Measurements from ENCODE around the gene BRINP2.

Gene BRINP2

DNA sequence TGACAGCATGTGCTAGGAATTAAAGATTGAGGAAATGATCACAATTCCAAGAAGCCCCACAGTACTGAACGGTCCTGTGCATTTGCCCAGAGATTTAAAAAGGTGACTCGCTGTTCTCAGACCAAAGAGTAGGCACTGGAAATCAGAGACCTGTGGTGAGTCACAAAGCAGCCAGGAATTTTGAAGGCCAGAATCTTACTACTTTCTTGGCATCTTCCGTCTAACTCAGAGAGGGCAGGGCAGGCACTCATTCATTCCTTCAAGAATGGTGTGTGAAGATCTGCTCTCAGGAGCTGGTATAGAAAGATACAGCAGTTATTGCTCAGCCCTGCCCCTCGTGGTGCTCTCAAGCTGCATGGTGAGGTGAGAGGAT is 57.9 kb downstream of the BRINP2 start:
- DNase-seq, result no peak

DNA sequence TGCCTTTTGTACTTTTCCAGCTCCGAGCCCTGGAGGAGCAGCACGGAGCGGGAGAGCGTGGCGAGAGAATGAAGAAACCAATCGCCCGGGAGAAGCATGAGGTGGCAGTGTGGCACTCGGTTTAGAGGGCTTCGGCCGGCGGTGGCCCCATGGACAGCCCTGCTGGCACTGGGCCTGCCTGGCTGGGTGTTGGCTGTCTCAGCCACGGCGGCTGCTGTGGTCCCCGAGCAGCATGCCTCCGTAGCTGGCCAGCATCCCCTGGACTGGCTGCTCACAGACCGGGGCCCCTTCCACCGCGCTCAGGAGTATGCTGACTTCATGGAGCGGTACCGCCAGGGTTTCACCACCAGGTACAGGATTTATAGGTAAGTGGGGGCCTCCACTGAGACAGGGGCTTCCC is 59.0 kb downstream of the BRINP2 start:
- DNase-seq, result no peak

DNA sequence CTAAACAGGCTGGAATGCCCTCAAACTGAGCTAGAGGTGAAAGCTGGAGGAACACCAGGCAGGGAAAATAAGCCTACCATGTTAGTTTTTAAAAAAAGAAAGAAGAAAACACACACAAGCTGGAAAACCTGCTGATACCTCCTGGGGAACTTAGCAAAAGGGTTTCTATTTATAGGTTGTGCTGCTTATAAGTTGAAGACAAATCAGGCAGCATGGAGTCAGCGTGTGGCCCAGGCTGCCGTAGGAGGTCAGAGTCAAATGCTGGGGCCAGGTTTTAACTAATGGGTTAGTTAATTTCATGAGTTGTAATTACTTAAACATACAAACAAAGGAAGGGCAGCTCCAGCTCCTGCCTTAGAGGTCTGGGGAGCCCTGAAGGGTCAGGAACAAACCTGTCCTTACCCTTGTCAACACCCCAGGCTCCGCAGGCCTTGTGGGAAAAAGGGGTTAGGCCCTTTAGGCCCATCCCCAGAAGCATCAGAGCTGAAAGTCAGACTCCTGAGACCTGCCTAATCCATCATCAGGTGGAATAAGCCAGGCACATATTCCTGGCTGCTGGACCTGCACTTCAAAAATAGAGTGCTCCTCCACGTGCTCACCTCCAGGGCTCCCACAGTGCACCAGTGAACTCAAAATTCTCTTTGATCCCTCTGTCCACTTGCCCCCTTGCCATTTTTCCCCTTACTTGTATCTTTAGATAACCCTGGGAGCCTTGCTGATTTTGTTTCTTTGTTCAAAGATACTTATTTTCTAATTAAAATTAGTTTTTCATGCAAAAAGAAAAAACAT is 59.7 kb downstream of the BRINP2 start:
- no peak for DNase-seq

DNA sequence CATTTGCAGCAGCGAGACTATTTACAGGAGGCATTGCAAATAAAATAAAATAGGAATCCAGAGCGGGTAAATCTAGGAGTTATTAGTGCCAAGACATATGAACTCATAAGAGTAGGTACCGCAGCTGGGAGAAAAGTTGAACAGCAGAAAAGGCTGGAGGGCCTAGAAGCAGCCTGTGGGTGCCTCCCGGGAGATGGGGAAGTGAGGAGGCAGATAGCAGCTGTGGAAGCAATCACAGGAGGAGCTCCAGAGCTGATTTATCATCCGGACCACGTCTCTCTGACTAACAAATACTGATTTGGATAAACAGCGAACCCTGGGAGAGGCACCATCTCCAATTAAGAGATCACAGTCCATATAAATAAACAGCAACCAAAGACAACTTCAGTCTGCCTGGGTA is 64.6 kb downstream of the BRINP2 start:
- no peak for DNase-seq

DNA sequence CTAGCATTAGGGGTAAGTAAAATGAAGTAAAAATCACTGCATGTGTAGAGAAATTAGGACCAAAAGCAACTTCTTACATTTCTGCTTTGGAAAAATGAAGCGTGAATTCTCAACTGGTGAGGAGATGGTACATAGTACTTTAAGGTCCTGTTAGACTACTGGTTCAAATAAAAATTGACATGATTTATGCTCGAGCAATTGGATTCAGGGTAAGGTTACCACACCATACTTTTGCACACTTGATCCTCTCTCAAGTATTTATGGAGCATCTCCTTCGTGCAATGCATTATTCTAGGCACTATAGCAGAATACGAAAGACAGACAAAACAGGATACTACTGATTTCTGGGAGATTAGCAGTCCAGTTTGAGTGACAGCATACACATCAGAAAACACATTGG is 66.2 kb downstream of the BRINP2 start:
- DNase-seq, result no peak

DNA sequence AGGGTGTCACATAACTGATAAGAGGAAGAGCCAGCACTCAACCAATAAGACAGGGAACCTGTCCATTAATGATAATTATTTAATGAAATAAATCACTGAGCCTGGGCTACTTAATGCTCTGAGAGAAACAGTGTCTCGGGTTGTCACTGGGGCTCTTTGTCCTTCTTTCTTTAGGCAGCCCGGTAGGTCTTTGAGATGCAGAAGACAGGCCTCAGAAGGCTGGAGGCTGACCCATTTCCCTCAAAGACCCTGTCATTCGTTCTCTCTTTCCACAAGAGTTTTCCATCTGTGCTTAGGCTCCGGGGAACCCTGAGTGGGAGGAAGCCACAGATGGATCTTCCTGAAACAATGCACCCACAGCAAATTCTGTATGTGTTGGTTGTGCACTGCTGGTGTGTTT is 68.2 kb downstream of the BRINP2 start:
- DNase-seq, result no peak

DNA sequence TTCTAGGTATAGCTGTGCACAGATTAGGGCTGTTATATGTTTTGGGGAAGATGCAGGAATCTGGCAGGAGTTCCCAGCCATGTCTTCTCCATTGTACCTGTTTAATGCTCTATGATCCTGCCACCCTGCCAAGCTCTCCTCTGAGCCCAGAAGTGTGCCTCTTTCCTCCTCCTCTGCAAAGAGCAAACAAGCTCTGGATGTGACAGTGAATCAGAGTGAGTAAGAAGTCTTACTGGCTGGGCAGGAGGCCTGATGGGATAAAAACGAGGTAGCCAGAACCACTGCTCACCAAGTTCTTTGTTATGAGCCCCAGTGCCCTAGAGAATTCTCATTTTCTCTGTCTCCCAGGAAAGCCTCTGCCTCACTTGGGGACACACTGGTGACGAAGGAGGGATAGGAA is 69.0 kb downstream of the BRINP2 start:
- no peak for DNase-seq

DNA sequence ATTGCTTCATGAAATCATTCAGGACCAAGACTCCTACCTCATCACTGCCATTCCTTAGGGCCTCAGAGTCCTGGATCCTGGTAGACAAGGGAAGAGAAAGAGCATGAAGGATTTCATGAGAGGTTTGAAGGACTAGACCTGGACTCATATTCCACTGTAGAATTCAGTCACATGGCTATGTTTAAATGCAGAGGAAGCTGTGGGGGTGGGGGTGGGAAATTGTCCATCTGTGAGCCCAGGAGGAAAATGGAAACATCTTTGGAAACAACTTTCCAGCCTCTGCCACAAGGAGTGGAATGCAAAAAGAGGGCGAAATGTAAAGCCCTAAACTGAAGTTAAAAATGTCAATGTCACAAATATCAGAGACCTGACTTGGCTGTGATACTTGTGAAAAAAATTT is 73.0 kb downstream of the BRINP2 start:
- no peak for DNase-seq

DNA sequence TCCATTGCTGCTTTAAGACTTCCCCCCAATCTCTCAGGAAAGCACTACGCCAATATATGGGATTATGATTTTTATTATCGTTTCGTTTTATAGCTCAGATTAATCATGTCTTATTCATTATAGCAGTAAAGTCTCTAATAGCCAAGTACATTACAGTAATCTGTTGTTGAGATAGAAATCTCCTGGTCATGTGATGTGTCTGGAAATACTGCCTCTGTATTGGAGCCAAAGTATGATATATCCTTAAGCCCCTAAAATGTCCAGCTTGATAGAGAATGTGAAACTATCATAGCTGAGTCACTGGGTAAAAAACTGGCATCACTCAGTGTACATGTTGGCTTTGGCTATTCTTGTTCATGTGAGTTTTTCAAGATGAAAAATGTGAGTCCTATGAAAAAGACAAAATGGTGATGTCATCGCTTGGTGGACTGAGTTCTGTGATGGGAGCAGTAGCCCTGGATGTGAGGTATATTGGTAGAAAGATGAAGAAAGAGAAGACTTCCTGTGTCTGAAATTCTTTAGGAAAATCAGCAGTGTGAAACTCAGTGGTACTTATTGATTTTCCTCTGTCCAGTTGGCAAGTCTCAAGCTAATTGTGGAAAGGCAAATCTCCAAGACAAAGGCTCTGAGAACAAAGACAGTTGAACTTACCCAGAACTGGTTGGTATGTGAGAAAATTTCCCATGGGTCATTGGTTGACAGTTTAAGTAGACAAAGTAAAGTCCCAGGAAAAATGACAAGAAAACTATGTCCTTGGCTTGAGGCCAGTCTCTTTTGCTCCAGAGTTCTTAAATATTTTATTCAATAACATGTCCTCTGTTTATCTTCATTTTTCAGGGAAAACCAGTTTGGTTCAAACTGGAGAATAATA is 76.2 kb downstream of the BRINP2 start:
- DNase-seq, result no peak

DNA sequence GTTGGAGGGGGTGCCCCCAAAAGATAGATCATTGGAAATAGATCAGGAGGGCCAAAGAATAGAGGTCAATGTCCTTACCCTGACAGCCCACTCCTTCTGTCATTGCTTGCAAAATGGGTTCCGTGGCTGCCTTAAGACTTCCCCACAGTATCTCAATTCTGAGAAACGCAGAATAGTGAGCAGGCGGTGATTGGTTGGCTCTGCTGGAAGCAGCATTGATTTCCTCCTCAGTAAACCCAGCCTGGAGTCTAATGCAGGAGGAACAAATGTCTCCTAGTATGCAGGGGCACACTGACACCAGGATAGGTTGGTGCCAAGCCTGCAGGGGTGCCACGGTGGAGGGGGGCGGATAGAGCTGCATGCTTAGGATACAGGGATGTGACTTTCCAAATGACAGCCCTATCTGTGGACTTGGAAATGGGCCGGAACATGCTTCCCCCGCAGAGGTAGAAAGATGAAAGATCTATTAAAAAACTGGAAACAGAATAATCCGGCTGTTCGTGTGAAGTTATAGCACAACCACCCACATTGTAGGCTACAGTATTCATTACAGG is 76.9 kb downstream of the BRINP2 start:
- no peak for DNase-seq

DNA sequence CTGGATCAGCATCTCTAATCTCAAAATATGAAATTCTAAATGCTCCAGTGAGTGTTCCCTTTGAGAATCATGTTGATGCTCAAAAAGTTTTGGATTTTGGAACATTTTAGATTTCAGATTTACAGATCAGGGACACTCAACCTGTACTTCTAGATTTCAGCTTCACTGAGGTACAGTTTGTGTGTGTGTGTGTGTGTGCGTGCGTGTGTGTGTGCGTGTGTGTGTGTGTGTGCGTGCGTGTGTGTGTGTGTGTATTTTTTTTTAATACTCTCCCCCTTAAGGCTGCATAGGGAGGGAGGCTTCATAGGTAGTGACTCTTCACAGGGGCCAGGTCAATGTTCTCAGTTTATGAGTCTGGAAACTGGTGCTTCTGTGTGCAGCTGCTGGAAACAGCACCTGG is 77.5 kb downstream of the BRINP2 start:
- DNase-seq, result no peak

DNA sequence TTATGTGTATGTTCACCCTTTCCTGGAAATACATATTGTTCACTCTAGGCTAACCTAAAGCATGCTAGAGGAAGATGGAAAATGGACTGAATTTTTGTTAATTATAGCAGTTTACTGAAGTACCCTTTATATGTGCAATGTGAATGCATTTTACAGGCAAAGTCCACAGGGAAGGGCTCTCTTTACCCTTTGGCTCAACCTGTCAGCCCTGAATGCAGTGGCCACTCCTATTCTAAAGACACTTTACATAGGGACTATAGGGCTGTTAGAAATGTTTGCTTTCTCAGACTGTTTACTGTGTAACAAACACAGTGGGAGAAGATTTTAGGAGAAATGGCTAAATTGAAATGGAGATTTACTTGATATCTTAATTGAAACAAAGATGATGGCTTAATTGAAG is 78.5 kb downstream of the BRINP2 start:
- DNase-seq, result no peak

DNA sequence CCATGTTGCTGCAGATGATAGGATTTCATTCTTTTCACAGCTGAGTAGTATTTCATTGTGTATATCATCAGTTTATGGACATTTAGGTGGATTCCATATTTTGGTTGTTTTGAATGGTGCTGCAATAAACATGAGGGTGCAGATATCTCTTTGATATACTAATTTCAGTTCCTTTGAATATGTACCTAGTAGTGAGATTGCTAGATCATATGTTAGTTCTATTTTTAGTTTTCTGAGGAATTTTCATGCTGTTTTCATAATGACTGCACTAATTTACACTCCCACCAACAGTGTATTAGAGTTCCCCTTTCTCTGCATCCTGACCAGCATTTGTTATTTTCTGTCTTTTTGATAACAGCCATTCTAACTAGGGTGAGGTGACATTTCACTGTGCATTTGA is 82.1 kb downstream of the BRINP2 start:
- DNase-seq, result no peak

DNA sequence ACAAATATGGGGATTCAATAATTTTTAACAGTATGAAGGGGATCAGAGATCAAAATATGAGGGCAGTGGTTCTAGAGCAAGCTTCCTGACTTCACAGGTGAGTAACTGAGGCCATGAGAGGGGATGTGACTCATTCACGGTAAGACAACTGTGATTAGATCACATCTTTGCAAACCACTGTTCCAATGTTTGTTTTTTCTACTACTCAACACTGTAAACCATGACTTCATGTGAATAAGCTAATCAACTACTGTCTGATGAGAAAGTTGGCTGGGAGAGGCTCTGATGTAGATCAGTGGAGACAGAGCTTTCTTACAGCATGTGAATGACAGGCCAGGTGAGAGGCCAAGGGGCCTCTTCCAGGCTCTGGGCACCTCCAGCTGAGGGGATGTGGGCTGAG is 84.7 kb downstream of the BRINP2 start:
- DNase-seq, result no peak

DNA sequence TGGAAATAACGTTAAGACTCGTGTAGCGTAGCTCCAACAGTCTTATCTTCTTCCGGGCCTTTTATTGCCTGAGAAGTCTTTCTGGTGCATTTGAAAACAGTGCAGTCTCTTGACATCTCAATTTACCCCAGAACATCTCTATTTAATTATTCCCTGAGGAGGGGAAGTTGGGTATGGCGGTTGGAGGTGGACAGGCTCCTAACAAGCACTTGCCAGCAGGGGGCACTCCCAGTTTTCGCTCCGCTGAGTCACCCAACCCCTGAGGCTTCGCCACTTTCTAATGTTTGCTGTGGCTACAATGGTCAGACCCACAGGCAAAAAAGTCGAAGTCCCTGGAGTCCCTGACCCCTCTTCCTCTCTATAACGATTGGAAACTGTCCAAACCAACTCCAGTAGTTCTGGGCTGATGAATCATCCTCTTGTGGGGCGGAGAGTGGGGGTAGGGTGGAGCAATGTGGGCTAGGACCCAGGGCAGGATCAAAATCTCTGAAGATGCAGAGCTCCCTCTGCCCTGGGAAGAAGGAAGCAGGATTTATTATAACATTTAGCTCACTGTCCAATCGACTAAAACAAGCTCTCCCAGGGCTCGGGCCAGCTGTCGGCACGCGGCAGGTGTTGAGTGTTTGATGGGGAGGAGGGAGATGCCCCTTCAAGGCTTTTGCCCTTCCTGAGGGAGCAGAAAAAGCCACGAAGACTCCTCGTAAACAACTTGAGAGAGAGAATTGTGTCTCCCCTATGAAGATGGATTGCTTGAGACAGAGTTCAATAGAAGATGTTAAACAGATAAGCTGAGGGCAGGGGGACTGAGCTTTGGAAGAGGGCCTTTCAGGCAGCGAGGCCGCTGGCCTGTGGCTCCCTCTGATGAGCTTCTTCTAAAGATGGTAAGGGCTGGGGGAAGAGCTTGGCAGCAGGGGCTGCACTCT is 85.7 kb downstream of the BRINP2 start:
- peak; percentile 43 for DNase-seq

DNA sequence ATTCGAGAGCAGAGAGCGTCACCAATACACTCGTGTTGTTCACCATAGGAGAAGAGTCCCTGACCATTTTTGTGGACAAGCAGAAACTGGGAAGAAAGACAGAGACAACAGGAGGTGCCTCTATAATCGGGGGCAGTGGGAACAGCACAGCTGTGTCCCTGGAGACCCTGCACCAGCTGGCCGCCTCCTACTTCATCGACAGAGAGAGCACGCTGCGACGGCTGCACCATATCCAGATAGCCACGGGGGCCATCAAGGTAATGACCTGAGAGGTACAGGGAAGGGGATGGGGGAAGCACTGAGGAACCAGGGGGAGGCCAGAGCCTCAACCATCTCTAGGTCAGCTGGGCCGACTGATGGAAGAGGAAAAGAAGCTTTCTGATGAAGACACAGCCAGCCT is 86.4 kb downstream of the BRINP2 start:
- no peak for DNase-seq

DNA sequence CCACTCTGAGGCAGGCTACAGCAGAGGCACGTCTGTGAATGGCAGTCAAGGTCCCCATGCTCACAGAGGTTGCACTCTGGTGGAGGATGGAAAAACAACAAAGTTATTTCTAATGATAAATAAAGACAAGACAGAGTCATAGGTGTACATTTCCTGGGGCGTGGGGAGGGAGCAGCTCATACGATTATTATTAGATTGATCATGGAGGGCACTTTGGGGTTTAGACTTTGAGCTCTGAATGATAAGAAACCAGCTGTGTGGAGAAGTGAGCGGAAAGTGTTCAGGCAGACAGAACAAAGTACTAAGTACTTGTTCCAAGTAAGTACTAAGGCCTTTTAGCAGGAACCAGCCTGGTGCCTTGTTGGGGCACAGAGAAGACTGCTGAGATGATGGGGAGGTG is 86.8 kb downstream of the BRINP2 start:
- DNase-seq, result no peak

DNA sequence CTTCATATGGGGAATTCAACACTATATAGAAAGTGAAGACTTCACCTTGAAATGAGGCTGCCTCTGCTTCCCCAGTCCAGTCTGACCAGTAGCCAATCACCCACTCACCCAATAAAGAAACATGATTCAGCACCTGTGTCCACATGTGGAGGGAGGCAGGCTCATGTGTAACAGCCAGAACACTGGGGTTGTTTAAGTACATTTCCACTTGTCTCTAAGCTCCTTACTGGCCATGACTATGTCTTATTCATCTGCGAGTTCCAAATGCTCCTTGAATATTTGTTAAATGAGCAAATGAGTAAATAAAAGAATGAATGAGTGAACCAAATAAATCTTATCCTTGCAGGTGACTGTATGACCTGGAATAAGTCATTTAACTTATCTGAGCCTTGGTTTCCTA is 100.1 kb downstream of the BRINP2 start:
- no peak for DNase-seq

DNA sequence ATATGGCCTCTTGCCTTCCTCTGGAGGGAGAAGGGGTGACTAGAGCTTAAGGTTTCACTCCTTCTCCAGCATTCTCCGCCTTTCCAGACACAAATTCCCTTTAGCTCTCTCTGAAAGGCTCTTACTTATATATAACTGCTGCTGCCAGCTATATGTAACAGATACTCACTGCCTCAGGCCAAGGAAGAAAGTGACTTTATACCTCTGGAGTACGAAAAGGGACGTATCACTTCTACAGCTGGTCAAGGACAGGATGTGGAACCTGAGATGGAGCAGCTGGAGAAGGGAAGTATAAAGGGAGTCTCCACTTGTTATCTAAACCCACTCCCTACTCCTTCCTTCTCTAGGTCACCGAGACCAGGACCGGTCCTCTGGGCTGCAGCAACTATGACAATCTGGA is 102.4 kb downstream of the BRINP2 start:
- no peak for DNase-seq

DNA sequence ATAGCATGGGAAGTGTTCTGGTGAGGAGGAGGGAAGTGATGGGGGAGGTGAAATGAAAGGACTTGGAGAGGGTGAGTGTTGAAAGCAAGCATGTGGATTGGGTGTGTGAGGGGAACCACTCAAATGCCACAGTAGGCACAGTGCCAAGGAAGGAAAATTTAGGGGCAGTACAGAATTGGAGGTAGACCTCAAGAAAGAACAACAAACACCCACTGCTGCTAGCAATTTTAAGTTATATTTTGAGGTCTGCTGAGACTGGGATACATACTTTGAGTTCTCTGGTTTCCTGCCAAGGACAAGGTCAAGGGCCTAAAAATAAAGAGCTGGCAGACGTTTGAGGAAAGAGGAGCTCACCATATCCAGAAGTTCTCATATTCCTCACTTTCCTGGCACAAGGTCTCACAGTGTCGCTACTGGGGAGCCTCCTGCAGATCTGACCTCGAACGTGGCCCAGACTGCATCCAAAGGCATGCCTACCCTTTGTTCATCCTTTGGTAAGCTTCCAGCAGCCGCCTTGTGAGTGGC is 104.0 kb downstream of the BRINP2 start:
- DNase-seq, result no peak

DNA sequence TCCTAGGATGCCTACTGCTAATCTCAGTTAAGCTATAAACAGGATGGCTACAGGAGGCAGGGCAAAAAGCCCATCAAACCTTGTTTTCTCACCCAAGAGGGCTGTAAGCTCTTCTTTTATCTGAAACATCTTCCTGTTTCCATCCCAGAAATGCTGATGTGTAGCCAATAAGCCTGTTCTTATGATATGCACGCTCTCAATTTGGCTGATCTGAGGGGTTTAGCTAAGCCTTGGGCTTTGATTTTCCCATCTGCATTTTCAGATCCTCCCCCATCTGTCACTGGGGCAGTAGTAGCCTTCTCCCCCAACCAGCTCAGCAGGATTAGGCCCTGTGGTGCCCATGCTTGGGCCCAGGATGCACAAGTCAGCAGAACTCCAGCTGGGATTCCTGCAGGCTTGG is 105.0 kb downstream of the BRINP2 start:
- no peak for DNase-seq

DNA sequence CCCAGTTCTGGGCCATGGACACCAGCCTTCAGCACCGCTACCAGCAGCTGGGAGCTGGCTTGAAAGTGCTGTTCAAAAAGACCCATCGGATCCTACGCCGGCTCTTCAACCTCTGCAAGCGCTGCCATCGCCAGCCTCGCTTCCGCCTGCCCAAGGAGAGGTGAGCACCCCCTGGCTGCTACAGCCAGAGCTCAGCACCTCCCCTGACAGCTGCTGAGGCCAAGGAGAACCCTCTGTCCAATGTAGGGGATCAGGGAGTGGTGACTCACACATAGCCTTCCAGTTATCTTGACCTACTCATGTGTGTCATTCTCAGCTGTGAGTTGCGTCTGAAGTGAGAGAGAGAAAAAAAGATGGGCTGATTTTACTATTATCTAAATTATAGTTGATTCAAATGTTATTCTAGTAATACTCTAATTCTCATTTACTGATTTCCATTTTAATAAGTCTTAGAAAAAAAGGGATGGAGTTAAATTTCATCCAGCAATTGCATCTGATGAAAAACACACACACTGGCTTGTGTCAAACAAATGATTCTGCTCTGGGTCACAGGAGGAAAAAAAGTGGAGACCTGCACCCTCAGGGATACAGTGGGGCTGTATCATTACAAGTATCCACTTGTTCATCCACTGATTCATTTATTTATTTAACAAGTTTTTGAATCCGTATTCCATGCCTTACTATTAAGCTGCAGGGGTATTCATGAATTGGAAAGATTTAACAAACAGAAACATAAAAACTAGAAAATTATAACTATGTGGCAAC is 108.0 kb downstream of the BRINP2 start:
- DNase-seq, result no peak
